LNCaP clone FGC (cell line): Measurements from ENCODE around the gene LSAMP.

Source experiments
- DNase-seq: peaks from one replicate; pipeline ENCODE4 v3.0.0-alpha.2; 2011; ENCODE audit warnings: low read depth
- H3K4me3 ChIP-seq: 2 replicates; pipeline ENCODE4 v1.5.1; 2011; ENCODE audit warnings: mild to moderate bottlenecking, low read depth, low read length, control low read depth
- TF ChIP-seq, protein P1 (sequence below): IDR thresholded peaks from 2 replicates; pipeline ENCODE4 v1.5.1; 2012; ENCODE audit warnings: mild to moderate bottlenecking; ENCODE audit not compliant: control insufficient read depth, insufficient read depth; ENCODE audit errors: extremely low read depth

The LSAMP gene

DNA sequence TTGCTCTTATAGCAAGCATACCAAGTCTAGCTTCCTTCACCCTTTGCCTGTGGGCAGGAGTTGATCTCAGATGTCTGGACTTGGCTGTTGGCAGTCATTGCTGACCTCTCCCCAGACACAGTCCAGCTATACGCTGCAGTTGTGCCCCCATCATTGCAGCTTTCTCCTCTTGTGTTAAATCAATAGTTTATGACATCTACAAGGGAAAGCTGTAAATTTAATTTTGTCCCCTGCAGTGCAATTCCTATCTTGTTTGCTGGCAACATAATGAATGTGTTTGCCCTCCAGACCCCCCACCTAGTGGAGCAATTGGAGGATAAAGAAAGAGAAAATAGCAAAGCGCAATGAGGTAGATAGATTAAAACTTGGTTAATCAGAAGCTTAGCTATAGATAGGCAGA is 280.2 kb downstream of the LSAMP start:
- TF ChIP-seq, protein P1, sequence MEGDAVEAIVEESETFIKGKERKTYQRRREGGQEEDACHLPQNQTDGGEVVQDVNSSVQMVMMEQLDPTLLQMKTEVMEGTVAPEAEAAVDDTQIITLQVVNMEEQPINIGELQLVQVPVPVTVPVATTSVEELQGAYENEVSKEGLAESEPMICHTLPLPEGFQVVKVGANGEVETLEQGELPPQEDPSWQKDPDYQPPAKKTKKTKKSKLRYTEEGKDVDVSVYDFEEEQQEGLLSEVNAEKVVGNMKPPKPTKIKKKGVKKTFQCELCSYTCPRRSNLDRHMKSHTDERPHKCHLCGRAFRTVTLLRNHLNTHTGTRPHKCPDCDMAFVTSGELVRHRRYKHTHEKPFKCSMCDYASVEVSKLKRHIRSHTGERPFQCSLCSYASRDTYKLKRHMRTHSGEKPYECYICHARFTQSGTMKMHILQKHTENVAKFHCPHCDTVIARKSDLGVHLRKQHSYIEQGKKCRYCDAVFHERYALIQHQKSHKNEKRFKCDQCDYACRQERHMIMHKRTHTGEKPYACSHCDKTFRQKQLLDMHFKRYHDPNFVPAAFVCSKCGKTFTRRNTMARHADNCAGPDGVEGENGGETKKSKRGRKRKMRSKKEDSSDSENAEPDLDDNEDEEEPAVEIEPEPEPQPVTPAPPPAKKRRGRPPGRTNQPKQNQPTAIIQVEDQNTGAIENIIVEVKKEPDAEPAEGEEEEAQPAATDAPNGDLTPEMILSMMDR: no peak
- DNase-seq: no peak
- H3K4me3 ChIP-seq: no peak overlapping the region

DNA sequence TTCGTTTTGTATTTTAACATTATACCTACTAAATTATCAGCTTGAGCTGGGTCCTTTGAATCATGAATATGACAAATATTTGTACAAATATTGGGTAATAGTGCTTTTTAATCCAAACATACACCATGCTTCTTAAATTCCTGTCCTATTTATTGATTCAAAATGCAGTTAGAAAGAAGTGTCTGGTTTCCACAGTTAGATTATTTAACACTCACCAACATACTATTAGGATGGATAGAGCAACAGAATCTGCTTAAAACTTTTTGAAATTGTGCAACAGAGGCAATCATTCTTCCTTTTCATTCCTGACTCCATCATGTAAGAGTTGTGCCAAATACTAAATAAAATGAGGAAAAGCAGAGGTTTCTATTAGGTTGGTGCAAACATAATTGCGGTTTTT is 281.2 kb downstream of the LSAMP start:
- no peak for DNase-seq
- H3K4me3 ChIP-seq: no peak overlapping the region
- TF ChIP-seq, protein P1: no peak

DNA sequence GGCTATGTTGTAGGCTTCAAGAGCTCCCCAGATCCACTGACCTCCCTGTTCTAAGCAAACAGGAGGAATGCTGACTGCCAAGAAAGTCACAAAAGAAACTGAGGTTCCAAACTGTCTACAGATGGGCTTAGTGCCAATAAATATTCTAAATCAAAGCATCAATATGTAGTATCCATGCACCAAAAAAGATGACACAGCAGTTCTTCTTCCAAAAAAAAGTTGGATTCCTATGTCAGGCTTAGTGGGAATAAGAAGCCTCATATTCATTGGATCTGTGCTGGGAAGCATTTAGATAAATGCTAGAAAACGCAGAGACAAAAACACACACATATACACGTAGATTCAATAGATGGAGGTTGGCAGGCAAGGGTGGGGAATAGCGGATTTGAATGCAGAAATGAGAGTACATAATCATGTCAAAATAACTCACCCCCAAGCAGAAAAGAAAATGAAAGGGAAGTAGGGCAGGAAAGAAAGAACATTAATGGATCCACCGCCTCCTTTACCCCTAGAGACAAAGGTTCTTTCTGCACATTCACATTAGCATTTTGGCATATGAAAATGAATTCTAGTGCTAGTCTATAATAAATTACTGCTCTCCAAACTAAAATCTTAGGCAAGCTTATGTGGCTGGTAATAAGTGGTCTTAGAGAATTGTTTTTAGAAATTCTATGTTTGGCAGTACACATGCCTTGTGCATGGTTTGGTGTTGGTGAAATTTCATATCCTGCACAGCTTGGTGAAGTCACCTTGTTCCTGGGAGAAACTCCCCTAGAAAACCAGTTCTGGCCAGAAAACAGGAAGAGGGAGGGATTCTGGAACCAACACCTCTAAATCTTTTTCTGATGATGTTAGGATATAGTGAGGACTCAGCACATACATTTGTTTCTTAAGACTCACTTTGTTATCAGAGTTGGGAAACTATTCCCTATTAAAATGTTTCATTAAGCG is 283.4 kb downstream of the LSAMP start:
- TF ChIP-seq, protein P1: no peak
- no peak overlapping the region for H3K4me3 ChIP-seq
- DNase-seq: no peak

DNA sequence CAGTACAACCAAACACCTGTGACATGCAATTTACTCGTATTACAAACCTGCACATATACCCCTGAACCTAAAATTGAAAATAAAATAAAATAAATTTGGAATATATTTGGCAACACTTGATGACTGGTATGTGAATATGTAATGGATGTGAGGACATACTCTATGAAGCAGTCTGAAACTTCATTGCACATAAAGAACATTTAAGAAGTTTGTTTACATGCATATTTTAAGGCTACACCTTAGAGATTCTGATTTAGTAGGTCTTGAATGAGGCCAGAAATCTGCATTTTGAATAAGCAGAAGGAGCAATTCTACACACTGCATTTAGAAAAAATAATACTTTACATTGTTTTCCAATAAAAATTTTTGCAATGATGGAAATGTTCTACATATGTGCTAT is 284.7 kb downstream of the LSAMP start:
- DNase-seq: no peak
- TF ChIP-seq, protein P1: no peak
- H3K4me3 ChIP-seq: no peak overlapping the region

DNA sequence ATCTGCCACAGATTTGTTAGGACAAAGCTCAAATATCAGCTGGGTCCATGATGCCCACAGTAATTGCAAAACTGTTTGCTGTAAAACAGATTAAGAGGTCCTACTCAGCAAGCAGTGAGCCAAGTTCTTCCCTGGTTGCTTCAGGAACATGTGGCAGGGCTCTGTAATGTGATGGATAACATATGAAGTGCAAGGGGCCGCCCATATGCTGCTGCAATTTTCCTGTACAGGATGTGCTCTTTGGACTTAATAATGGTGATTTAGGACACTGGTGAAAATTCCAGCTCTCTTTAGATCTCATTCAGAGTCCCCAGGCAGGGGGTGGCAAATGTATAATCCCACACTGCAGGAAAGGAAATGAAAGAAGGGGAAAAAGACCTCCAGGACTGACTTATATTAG is 289.4 kb downstream of the LSAMP start:
- DNase-seq: no peak
- H3K4me3 ChIP-seq: no peak overlapping the region
- TF ChIP-seq, protein P1: no peak

DNA sequence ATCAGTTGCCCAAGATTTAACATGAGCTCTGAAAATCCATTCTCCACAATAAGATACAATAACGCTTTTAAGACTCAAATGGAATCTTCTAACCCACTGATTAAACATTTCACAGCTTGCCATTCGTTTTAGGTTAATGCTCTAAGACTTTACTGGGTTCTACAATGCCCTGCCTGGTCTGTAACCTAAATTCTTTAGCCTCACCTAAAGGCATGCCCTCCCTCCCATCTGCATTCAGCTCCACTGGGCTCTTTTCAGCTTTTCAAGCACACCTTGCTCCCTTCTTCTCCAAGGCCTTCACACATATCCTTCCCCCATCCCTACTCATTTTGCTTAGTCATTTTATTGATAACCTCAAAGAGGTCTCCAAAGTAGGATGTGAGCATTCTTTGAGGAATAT is 290.9 kb downstream of the LSAMP start:
- H3K4me3 ChIP-seq: no peak overlapping the region
- DNase-seq: no peak
- TF ChIP-seq, protein P1: no peak
